Activated T-cell treated with anti-CD3 and anti-CD28 coated beads for 48 hours (primary cell): Measurements from ENCODE around the gene CCDC71L.
A peak's percentile ranks its signal among the peaks of the same experiment; 100 is the strongest.
"Not testable (repeated sequence)": the region's sequence is repeated elsewhere in the genome, so short reads cannot be mapped to it uniquely, and the experiment has no call there.

Experiments
- DNase-seq: peaks from one replicate; pipeline ENCODE4 v3.0.0-alpha.2; 2020; ENCODE audit warnings: low read depth

Gene CCDC71L

GRCh38 chr7:106660862-106661720 is at the start of gene CCDC71L:
Gene CCDC71L (minus strand): TSS chr7:106661158. CDS start chr7:106660896, 262 bp downstream.
- DNase-seq: peak; percentile 91

GRCh38 chr7:106709604-106710003 is 48.6 kb upstream of the CCDC71L start:
- not testable (repeated sequence) for DNase-seq

GRCh38 chr7:106704000-106704840 is 43.3 kb upstream of the CCDC71L start:
- no peak for DNase-seq

GRCh38 chr7:106693677-106694353 is 32.9 kb upstream of the CCDC71L start:
- no peak for DNase-seq

- no peak for DNase-seq
Measured at GRCh38 chr7:106692450-106693051, 31.6 kb upstream of the CCDC71L start.

GRCh38 chr7:106688161-106688560 is 27.2 kb upstream of the CCDC71L start:
- DNase-seq: not testable (repeated sequence)

GRCh38 chr7:106683941-106684340 is 23.0 kb upstream of the CCDC71L start:
- no peak for DNase-seq

- no peak for DNase-seq
Measured at GRCh38 chr7:106681815-106682495, 21.0 kb upstream of the CCDC71L start.

- peak; percentile 9 for DNase-seq
Measured at GRCh38 chr7:106679153-106679931, 18.4 kb upstream of the CCDC71L start.

- DNase-seq: no peak
Measured at GRCh38 chr7:106678795-106679152, 17.8 kb upstream of the CCDC71L start.

- DNase-seq: not testable (repeated sequence)
Measured at GRCh38 chr7:106676506-106676905, 15.5 kb upstream of the CCDC71L start.

- DNase-seq: not testable (repeated sequence)
Measured at GRCh38 chr7:106673688-106674087, 12.7 kb upstream of the CCDC71L start.

- not testable (repeated sequence) for DNase-seq
Measured at GRCh38 chr7:106671930-106672329, 11.0 kb upstream of the CCDC71L start.

GRCh38 chr7:106671160-106671559 is 10.2 kb upstream of the CCDC71L start:
- DNase-seq: no peak

GRCh38 chr7:106668861-106669524 is 8.0 kb upstream of the CCDC71L start:
- DNase-seq: no peak

- no peak for DNase-seq
Measured at GRCh38 chr7:106666353-106666752, 5.4 kb upstream of the CCDC71L start.

GRCh38 chr7:106664343-106664742 is 3.4 kb upstream of the CCDC71L start:
- no peak for DNase-seq

GRCh38 chr7:106659963-106660861 is 746 bp downstream of the CCDC71L start:
- DNase-seq: peak; percentile 85
